GM18505 (cell line): ENCODE measurements around the gene KRTAP9-1.
"Not testable (repeated sequence)": the region's sequence is repeated elsewhere in the genome, so short reads cannot be mapped to it uniquely, and the experiment has no call there.

Experiments used
- ATAC-seq: cut with Tn5 transposase; IDR thresholded peaks from one replicate; pipeline ENCODE4 v1.9.1; 2021; ENCODE audit not compliant: unreplicated experiment
- POLR2A ChIP-seq: IDR thresholded peaks from 4 replicates; pipeline ENCODE4 v1.6.1; 2011; ENCODE audit warnings: borderline replicate concordance; ENCODE audit not compliant: insufficient read depth, insufficient read length; ENCODE audit errors: extremely low read depth

KRTAP9-1 gene, protein sequence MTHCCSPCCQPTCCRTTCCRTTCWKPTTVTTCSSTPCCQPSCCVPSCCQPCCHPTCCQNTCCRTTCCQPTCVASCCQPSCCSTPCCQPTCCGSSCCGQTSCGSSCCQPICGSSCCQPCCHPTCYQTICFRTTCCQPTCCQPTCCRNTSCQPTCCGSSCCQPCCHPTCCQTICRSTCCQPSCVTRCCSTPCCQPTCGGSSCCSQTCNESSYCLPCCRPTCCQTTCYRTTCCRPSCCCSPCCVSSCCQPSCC

DNA sequence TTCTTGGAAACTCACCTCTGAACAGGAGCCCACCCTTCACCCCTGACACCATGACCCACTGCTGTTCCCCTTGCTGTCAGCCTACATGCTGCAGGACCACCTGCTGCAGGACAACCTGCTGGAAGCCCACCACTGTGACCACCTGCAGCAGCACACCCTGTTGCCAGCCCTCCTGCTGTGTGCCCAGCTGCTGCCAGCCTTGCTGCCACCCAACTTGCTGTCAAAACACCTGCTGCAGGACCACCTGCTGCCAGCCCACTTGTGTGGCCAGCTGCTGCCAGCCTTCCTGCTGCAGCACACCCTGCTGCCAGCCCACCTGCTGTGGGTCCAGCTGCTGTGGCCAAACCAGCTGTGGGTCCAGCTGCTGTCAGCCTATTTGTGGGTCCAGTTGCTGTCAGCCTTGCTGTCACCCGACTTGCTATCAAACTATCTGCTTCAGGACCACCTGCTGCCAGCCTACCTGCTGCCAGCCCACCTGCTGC lies at the start of gene KRTAP9-1:
KRTAP9-1 (plus strand) TSS at position 51 of the 482 bp plus-strand sequence; CDS start at position 51, 0 bp downstream.
- not testable (repeated sequence) for ATAC-seq

DNA sequence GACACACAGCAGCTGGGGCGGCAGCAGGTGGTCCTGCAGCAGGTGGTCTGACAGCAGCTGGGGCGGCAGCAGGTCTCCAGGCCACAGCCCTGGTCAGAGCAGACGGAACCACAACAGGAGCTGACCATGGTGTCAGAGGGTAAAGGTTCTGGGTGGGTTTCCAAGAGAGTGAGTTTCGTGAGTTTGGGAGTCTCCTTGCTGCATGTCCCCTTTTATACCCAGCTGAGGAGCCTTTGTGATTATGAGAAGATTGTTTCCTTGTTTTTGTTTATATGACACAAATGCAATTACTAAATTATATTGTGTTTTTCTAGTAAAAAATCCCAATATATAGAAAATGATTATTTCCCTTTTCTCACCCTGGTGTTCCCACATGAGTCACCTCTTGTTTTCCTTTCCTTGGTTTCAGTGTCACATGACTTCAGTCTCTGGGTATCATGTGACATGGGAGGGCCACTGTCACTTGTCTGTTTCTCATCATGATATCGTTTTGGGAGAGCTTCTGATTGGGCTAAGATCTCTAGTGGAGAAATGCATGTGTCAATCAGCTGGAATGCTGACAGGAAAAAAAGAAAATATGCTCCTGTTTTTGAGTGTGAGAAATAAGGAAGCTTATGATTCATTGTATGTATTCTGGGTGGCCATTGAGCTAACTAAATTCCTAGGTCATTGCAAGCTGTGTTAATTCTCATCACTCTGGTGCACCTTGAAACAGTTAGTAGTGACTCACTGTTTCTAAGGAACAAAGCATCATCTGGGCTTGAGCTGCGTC lies 49.1 kb upstream of the KRTAP9-1 start, which contains the start of gene KRTAP4-6:
KRTAP4-6 (minus strand) TSS at position 185 of the 772 bp plus-strand sequence; CDS start at position 128, 57 bp downstream.
- no peak for TF ChIP-seq POLR2A

DNA sequence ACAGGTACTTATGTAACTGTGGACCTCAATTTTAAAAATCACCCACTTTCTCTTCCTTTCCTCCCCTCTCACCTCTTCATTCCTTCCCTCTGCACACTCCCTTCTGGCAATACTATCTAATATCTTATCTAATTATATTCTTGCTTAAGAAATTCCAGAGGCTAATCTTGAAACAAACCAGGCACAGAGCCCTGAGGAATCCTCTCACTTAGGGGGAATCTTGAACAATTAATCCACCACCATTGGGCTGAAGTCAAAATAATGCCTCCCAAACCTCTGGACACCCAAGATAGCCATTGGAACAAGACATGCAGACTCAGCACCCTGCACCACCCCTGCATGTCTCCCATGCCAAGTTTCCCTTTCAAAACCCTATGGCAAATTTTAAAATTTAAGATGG lies 48.3 kb upstream of the KRTAP9-1 start:
- no peak for ATAC-seq

More for the DNA sequence above, 49.1 kb upstream of the KRTAP9-1 start, which contains the start of gene KRTAP4-6:
- ATAC-seq: no peak

DNA sequence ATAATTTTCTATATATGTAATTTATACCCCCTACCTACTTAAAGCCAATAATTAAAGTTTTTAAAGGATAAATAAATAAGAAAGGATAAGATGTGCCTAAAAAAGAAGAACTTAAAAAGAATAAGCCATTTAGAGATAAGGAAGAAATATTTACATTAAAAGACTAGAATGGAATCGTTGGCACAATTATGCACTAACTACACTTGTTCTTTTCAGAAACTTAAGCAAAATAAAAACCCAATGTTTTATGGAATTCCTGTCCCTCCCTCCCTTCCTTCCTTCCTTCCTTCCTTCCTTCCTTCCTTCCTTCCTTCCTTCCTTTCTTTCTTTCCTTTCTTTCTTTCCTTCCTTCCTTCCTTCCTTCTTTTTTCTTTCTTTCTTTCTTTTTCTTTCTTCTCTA lies 44.8 kb upstream of the KRTAP9-1 start:
- TF ChIP-seq POLR2A: no peak

More for the DNA sequence above, 48.3 kb upstream of the KRTAP9-1 start:
- TF ChIP-seq POLR2A: no peak

DNA sequence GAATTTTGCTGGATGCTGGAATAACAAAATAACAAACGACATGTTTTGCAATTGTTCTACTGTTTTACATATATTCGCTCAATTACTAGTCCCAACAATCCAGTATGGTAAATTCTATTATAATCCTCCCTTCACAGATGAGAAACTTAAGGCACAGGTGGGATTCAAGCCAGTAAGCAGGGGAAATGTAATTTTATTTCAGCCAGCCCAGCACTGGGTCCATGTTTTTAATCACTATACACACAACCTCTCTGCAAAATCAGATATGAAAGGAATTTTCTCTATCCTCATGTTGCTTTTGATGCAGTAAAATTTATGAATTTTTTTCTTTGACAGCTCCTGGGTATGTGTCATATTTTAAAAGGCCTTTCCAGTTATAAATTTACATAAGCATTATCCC lies 44.4 kb upstream of the KRTAP9-1 start:
- no peak for TF ChIP-seq POLR2A
- ATAC-seq: no peak

More for the DNA sequence above, 44.8 kb upstream of the KRTAP9-1 start:
- no peak for ATAC-seq

DNA sequence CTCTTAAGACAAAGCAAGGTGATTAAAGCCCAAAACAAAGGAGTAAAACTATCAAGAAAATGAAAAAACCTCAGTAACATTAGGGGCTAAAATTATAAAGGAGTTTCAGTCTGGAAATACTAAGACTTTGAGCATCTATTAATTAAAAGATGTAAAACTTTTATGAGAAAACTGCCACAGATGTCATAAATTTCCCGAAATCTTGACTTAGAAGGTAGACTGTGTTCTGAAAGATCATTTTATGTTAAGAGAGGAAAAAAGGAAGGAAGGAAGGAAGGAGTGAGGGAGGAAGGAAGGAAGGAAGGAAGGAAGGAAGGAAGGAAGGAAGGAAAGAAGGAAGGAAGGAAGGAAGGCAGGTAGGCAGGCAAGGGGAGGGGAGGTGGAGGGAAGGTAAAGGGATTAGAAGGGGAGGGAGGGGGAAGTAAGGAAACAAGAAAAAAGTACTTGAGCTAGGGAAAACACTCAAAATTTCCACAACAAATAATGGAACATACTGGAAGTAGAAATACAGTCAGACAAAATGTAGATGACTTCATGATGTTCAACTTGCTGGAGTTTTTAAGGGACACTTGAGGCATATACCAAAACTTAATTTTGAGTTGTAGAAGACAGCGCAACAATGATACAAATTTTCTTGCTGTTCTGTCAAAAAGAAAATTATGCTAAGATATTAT lies 42.0 kb upstream of the KRTAP9-1 start:
- no peak for TF ChIP-seq POLR2A
- ATAC-seq: no peak

DNA sequence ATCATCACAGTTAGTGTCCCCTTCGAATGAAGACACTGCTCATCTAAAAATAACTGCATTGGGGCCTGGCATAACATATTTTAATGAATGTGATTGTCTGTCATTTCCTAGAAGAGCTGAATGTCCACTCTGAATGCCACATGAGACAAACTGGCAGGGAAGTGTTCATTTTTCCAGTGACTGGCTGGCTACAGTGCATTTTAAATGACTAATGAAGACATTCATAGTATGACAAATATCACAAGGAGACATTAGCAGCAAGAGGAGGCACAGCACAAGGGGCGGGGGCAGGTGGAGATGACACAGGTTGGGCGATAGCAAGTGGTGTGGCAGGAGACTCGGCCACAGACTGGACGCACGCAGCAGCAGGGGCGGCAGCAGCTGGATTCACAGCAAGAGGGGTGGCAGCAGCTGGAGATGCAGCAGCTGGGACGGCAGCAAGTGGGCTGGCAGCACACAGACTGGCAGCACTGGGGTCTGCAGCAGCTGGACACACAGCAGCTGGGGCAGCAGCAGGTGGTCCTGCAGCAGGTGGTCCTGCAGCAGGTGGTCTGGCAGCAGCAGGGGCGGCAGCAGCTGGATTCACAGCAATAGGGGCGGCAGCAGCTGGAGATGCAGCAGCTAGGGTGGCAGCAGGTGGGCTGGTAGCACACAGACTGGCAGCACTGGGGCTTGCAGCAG lies 40.6 kb upstream of the KRTAP9-1 start:
- not testable (repeated sequence) for ATAC-seq

DNA sequence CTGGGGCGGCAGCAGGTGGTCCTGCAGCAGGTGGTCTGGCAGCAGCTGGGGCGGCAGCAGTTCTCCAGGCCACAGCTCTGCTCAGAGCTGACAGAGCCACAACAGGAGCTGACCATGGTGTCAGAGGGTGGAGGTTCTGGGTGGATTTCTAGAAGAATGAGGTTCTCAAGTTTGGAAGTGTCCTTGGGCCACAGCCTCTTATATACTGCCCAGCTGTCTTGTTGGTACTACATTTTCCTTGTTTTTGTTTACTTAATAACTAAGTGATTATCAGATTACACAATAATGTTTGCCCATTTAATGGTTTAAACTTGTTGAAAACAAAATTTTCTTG lies 40.1 kb upstream of the KRTAP9-1 start, which contains the start of gene KRTAP4-5:
KRTAP4-5 (minus strand) TSS at position 174 of the 334 bp plus-strand sequence; CDS start at position 116, 58 bp downstream.
- ATAC-seq: no peak

DNA sequence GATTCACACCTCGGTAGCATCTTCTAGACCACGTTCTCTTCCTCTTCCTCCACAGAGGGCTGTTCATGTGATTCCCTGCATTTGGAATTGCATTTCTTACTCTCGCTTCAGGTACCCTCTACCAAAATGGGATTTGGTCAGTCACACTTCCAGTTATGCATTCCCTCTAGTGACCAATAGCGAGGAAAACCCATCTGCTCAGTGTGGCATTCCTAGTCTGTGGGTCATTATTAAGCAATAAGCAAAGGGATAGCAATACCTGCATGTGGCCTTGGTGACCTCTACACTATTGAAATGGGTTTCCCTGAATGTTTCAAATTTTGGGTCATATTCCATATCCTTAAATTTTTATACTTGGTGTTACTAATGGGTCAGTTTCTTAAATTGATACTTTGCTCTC lies 39.7 kb upstream of the KRTAP9-1 start:
- no peak for TF ChIP-seq POLR2A
- ATAC-seq: no peak

More for the DNA sequence above, 40.1 kb upstream of the KRTAP9-1 start, which contains the start of gene KRTAP4-5:
- TF ChIP-seq POLR2A: no peak

DNA sequence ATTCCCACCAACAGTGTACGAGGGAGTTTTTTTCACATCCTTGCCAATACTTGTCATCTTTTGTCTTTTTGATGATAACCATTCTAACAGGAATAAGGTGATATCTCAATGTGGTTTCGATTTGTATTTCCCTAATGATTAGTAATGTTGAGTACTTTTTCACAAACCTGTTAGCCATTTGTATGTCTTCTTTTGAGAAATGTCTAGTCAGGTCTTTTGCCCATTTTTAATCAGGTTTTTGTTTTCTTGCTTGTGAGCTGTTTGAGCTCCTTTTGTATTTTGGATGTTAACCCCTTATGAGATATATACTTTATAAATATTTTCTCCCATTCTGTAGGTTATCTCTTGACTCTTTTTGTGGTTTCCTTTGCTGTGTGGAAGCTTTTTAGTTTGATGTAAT lies 38.2 kb upstream of the KRTAP9-1 start:
- TF ChIP-seq POLR2A: no peak
- no peak for ATAC-seq

DNA sequence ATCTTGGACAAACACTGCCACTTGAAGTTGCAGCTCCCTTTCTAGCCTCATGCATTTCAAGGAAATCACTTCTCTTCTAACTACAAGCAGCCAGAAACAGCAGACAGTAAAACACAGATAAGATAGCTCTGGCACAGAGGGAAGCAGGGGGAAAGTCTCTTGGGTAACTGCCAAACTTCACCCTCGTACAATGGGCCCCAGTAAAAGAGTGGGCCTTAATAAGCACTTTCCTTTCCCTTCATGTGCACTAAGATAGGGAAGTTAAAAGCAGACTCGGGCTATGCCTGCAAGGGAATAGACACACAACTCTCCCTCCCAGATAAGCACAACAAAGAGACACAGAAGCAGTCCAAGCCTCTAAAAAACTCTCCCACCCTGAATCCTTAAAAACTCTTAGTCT lies 35.8 kb upstream of the KRTAP9-1 start:
- no peak for ATAC-seq
- no peak for TF ChIP-seq POLR2A

DNA sequence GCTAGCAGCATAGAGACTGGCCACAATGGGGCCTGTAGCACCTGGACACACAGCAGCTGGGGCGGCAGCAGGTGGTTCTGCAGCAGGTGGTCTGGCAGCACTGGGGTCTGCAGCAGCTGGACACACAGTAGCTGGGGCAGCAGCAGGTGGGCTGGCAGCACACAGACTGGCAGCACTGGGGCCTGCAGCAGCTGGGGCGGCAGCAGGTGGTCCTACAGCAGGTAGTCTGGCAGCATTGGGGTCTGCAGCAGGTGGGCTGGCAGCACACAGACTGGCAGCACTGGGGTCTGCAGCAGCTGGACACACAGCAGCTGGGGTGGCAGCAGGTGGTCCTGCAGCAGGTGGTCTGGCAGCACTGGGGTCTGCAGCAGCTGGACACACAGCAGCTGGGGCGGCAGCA lies 29.5 kb upstream of the KRTAP9-1 start:
- ATAC-seq: not testable (repeated sequence)

DNA sequence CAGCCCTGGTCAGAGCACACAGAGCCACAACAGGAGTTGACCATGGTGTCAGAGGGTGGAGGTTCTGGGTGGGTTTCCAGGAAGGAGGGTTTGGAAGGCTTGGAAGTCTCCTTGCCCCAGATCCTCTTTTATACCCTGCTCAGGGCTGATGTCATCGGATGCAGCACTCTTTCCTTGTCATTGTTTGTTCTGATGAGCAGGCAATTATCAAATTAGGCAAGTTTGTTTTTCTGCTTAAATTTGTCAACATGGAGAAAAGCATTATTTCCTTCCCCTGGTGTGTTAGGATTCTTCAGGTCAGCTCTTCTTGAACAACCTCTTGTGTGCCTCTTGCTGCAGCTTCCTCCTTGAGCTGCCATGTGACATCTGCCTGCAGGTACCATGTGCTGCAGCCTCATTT lies 29.0 kb upstream of the KRTAP9-1 start, which contains the start of gene KRTAP4-4:
KRTAP4-4 (minus strand) TSS at position 101 of the 400 bp plus-strand sequence; CDS start at position 44, 57 bp downstream.
- ATAC-seq: no peak
- TF ChIP-seq POLR2A: no peak
